RWPE2 (cell line): ENCODE measurements around the gene USP7.

Experiments
- ATAC-seq: fragments of 200-7000 bp; cut with Tn5 transposase; 3 replicates; pipeline ENCODE4 v1.9.1; 2021; ENCODE audit warnings: low read depth
- DNase-seq: peaks from one replicate; pipeline ENCODE4 v3.0.0-alpha.2; 2020; ENCODE audit warnings: low spot score
- H3K27ac ChIP-seq: fragments of 450-650 bp; 2 replicates; pipeline ENCODE4 v1.5.1; 2017; ENCODE audit warnings: mild to moderate bottlenecking; ENCODE audit not compliant: poor library complexity, severe bottlenecking
- H3K27me3 ChIP-seq: fragments of 250-450 bp; sonication (Bioruptor Pico); 2 replicates; pipeline ENCODE4 v1.5.1; 2021; ENCODE audit warnings: mild to moderate bottlenecking, moderate library complexity; ENCODE audit not compliant: insufficient read depth, poor library complexity, severe bottlenecking
- H3K36me3 ChIP-seq: fragments of 250-450 bp; sonication (Bioruptor Pico); 2 replicates; pipeline ENCODE4 v1.5.1; 2020; ENCODE audit warnings: low read depth, mild to moderate bottlenecking, moderate library complexity
- H3K4me1 ChIP-seq: fragments of 250-450 bp; sonication (Bioruptor Pico); 2 replicates; pipeline ENCODE4 v1.5.1; 2021; ENCODE audit warnings: mild to moderate bottlenecking, moderate library complexity; ENCODE audit not compliant: insufficient read depth, poor library complexity, severe bottlenecking
- H3K4me3 ChIP-seq: fragments of 250-450 bp; sonication (Bioruptor Pico); 2 replicates; pipeline ENCODE4 v1.5.1; 2021; ENCODE audit warnings: mild to moderate bottlenecking, moderate library complexity; ENCODE audit not compliant: severe bottlenecking
- H3K9me3 ChIP-seq: fragments of 250-450 bp; sonication (Bioruptor Pico); 2 replicates; pipeline ENCODE4 v1.5.1; 2021; ENCODE audit warnings: mild to moderate bottlenecking, moderate library complexity; ENCODE audit not compliant: severe bottlenecking
- TF ChIP-seq, protein P1 (sequence below): fragments of 450-650 bp; IDR thresholded peaks from one replicate; pipeline ENCODE4 v1.5.1; 2017; ENCODE audit warnings: mild to moderate bottlenecking, moderate library complexity; ENCODE audit not compliant: poor library complexity, severe bottlenecking

Gene USP7

DNA sequence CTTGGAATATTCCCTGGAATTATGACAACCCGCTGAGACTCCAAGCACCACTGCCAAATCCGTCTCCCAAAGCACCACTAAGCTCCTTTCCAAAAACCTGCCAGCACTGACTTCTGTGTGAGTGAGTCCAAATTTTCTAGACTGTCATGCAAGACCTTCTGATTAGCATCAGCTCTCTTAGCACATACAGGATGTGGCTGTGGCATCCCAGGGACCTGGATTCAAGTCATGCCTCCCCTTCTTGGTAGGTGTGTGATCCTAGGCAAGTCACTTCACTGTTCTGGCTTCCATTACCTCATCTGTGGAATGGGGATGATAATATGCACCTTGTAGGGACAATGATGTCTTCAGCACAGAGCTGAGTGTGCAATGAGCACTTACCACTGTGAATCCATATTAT, 38.3 kb upstream of the USP7 start:
- H3K27me3 ChIP-seq = no peaks in the 10 kb centered on the region
- H3K9me3 ChIP-seq = no peaks in the 10 kb centered on the region
- H3K4me1 ChIP-seq = no peaks in the 10 kb centered on the region
- H3K27ac ChIP-seq = no peak overlapping the region
- H3K36me3 ChIP-seq = no peaks in the 10 kb centered on the region
- TF ChIP-seq, protein P1, sequence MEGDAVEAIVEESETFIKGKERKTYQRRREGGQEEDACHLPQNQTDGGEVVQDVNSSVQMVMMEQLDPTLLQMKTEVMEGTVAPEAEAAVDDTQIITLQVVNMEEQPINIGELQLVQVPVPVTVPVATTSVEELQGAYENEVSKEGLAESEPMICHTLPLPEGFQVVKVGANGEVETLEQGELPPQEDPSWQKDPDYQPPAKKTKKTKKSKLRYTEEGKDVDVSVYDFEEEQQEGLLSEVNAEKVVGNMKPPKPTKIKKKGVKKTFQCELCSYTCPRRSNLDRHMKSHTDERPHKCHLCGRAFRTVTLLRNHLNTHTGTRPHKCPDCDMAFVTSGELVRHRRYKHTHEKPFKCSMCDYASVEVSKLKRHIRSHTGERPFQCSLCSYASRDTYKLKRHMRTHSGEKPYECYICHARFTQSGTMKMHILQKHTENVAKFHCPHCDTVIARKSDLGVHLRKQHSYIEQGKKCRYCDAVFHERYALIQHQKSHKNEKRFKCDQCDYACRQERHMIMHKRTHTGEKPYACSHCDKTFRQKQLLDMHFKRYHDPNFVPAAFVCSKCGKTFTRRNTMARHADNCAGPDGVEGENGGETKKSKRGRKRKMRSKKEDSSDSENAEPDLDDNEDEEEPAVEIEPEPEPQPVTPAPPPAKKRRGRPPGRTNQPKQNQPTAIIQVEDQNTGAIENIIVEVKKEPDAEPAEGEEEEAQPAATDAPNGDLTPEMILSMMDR = no peak
- no peak overlapping the region for H3K4me3 ChIP-seq
- no peak for DNase-seq
- no peak for ATAC-seq

- H3K27me3 ChIP-seq = no peaks in the 10 kb centered on the region
- H3K36me3 ChIP-seq = no peaks in the 10 kb centered on the region
- no peak overlapping the region for H3K4me3 ChIP-seq
- ATAC-seq (no peak), DNase-seq (no peak)
- no peaks in the 10 kb centered on the region for H3K9me3 ChIP-seq
- TF ChIP-seq, protein P1 = no peak
- H3K4me1 ChIP-seq = no peaks in the 10 kb centered on the region
- no peak overlapping the region for H3K27ac ChIP-seq
Measured at GRCh38 chr16:9000664-9001063, 37.0 kb upstream of the USP7 start.

- no peak for DNase-seq
- ATAC-seq = no peak
- Histone ChIP-seq H3K4me3 (no peak overlapping the region), H3K36me3 (no peaks in the 10 kb centered on the region), H3K9me3 (no peaks in the 10 kb centered on the region), H3K27ac (no peak overlapping the region), H3K27me3 (no peaks in the 10 kb centered on the region), H3K4me1 (no peaks in the 10 kb centered on the region)
- TF ChIP-seq, protein P1 = no peak
Measured at GRCh38 chr16:8999800-9000199, 36.1 kb upstream of the USP7 start.

DNA sequence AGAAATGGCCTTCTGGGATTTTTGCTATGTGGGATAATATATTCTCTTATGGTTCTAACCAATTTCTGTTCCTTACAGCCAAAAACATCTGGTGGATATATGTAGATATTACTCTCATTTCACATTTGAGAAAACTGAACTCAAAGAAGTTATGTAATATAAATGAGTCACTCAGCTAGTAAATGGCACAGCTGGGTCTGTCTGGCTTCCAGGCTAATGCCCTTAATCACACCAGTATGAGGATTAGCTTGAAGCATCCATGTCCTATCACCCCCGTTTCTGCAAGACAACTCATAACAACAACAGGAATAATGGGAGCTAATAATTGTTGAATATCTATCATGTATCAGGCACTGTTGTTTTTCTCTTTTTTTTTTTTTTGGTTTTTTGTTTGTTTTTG, 34.4 kb upstream of the USP7 start:
- H3K9me3 ChIP-seq = no peaks in the 10 kb centered on the region
- ATAC-seq (peak; percentile 78), DNase-seq (no peak)
- no peaks in the 10 kb centered on the region for H3K27me3 ChIP-seq
- H3K4me1 ChIP-seq = no peaks in the 10 kb centered on the region
- no peaks in the 10 kb centered on the region for H3K36me3 ChIP-seq
- TF ChIP-seq, protein P1 = no peak
- H3K4me3 ChIP-seq = no peak overlapping the region
- no peak overlapping the region for H3K27ac ChIP-seq

DNA sequence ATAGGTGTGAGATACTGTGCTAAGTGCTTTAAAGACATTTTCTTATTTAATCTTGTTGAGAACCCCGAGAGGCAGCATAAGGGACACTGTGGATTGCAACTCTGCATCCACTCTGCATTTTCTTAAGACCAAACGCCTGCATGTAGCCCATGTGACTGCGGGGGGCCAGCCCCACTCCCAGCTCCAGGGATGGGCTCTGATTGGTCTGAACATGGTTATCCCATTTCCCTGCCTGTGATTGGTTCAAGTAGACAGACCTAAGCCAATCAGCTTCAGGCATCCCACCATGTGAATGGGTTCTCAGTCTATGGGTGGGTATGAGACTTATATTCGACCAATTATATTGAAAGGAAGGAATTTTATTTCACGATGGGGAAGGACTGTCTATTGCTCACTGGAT, 33.2 kb upstream of the USP7 start:
- Histone ChIP-seq H3K4me3 (no peak overlapping the region), H3K27me3 (no peaks in the 10 kb centered on the region), H3K9me3 (no peaks in the 10 kb centered on the region), H3K27ac (no peak overlapping the region), H3K36me3 (no peaks in the 10 kb centered on the region), H3K4me1 (peaks cover under 1% of the 10 kb centered on the region)
- TF ChIP-seq, protein P1 = no peak
- DNase-seq (no peak), ATAC-seq (no peak; the same call in 2 of the 3 replicates)
